Measurements from ENCODE around the gene PRKAR2B.

PRKAR2B gene

DNA sequence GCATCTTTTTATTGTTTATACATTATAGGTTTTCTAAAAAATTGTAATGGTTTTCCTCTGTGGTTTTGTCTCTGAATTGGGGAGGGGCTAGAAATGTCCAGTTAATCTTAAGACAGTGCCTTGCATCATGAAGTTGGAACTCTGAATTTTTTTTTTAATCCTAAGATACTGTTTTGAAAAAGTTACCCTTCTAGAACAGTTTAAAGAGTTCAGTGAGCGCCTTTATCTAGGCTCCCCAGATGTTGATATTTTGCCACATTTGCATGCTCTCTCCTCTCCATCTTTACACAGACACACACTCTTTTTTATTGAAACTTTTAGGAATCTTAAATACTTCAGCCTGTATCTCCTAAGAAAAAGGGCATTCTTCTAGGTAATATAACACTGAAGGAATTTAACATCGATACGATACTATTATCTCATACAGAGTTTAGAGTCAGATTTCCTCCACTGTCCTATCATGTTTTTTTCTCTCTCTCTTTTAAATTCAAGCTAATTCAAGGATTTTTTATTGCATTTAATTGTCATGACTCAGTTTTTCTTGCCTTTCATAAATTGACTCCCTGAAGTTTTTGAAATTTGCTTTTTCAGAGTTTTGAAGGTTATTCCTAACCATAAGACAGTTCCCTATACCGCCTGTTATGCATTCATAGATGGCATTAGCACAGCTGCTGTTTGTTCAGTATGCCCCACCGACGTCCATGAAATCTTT, 31.5 kb downstream of the PRKAR2B start:
- H3K4me3 ChIP-seq (ENCODE audit: low read length) = no peak overlapping the region
- H3K9me3 ChIP-seq (replicated peaks; ENCODE audit: low read length) = no peaks in the 10 kb centered on the region
- no peaks in the 10 kb centered on the region for H3K27me3 ChIP-seq (ENCODE audit: control insufficient read depth, insufficient read depth, low read length)
- no peaks in the 10 kb centered on the region for H3K36me3 ChIP-seq (ENCODE audit: insufficient read depth, low read length)
- no peaks in the 10 kb centered on the region for H3K4me1 ChIP-seq (ENCODE audit: control insufficient read depth, insufficient read depth, low read length)
- no peak overlapping the region for H3K4me2 ChIP-seq (ENCODE audit: low read length)
- no peak overlapping the region for H3K9ac ChIP-seq (ENCODE audit: low read depth, low read length)

DNA sequence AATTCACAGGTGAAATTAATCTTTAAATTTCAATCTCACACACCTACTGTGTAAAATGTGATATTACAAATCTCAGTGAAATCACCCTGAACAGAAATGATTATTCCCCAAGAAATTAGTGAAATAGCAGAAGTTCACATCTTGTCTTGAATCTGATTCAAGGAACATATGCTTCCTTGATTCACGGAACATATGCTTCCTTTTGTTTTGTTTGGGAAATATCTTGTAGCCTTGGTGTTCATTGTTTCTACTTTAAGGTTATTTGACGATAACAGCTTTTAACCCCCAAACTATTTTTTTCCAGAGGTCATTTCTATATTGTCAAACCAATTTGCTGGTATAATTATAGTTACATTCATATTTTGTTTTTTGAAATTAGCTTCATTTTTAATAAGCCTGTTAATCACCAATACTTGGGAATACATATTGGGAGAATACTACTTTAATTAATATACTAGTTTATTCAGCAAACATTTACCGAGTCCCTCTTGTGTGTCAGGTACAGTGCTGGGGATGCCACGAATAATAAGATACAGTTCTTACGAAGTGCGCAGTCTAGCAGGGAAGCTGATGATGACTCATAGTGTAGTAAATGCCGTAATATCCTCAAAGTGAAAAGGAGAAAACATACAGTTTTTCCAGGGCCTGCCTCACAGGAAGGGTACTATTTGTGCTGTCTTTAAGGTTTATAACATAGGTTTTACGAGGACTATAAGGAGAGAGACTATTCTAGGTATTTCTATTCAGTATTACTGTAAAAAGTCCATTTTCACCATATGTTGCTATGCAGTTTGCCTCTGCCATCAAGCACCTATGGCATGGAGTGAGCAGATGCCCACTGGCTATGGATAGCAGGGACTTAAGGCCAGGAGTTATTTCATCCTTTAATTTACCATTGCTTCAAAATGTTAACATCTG, 32.5 kb downstream of the PRKAR2B start:
- H3K4me2 ChIP-seq (ENCODE audit: low read length) = no peak overlapping the region

DNA sequence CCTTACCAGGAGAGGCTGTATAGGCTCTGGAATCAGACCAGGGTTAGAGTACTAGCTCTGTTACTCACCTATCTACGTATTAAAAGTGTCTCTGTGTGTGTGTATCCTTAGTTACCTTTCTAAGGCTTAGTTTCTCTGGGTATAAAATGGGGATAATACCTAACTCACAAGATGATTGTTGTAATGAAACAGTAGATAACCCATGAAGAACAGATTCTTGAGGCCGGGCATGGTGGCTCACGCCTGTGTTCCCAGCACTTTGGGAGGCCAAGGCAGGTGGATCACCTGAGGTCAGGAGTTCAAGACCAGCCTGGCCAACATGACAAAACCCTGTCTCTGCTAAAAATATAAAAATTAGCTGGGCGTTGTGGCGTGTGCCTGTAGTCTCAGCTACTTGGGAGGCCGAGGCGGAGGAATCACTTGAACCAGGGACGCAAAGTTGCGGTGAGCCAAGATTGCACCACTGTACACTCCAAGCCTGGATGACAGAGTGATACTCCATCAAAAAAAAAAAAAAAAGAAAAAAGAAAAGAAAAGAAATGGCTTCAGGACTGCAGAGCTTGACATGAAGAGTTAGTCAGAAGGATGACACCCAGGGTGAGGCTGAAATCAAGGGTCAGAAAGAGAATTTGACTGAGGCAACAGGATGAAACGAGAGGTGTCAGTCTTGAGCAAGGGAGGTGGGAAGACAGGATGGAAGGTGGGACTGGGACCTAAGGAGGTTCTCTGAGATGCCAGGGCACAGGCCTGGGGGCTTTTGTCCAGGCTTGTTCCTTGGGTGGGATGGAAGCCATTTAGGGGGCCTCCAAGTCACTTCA, 33.4 kb downstream of the PRKAR2B start:
- H3K9ac ChIP-seq (ENCODE audit: low read depth, low read length) = no peak overlapping the region
- no peaks in the 10 kb centered on the region for H3K4me1 ChIP-seq (ENCODE audit: control insufficient read depth, insufficient read depth, low read length)
- H3K36me3 ChIP-seq (ENCODE audit: insufficient read depth, low read length) = no peaks in the 10 kb centered on the region
- H3K27me3 ChIP-seq (ENCODE audit: control insufficient read depth, insufficient read depth, low read length) = no peaks in the 10 kb centered on the region
- H3K9me3 ChIP-seq (replicated peaks; ENCODE audit: low read length) = no peaks in the 10 kb centered on the region
- H3K4me3 ChIP-seq (ENCODE audit: low read length) = no peak overlapping the region
- H3K4me2 ChIP-seq (ENCODE audit: low read length) = no peak overlapping the region

More for the DNA sequence above, 32.5 kb downstream of the PRKAR2B start:
- H3K36me3 ChIP-seq (ENCODE audit: insufficient read depth, low read length) = no peaks in the 10 kb centered on the region
- H3K9me3 ChIP-seq (replicated peaks; ENCODE audit: low read length) = no peaks in the 10 kb centered on the region
- H3K9ac ChIP-seq (ENCODE audit: low read depth, low read length) = no peak overlapping the region
- no peaks in the 10 kb centered on the region for H3K4me1 ChIP-seq (ENCODE audit: control insufficient read depth, insufficient read depth, low read length)
- H3K4me3 ChIP-seq (ENCODE audit: low read length) = no peak overlapping the region
- H3K27me3 ChIP-seq (ENCODE audit: control insufficient read depth, insufficient read depth, low read length) = no peaks in the 10 kb centered on the region

DNA sequence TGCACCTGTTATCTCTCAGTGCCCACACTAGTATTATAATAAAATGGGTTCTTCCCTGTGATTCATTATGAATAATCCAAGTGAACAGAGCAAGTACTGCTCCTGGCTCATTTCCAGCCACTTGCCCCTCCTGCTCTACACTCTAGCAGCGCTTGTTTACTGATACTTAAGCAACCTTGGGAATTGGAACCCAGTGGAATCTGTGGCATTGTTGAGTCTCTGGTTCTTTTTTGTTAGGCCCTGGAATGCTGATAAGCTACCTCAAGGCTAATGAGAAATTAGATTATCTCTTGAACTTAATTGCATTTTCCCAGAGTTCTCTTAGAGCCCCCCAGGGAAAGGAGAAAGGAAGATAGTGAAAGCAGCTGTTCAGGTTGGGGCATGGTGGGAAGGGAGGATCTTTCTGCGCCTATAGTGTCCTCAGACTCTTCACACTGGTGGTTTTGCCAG, 34.0 kb downstream of the PRKAR2B start:
- H3K4me1 ChIP-seq (ENCODE audit: control insufficient read depth, insufficient read depth, low read length) = no peaks in the 10 kb centered on the region
- H3K9me3 ChIP-seq (replicated peaks; ENCODE audit: low read length) = no peaks in the 10 kb centered on the region
- no peaks in the 10 kb centered on the region for H3K27me3 ChIP-seq (ENCODE audit: control insufficient read depth, insufficient read depth, low read length)
- no peak overlapping the region for H3K9ac ChIP-seq (ENCODE audit: low read depth, low read length)
- no peak overlapping the region for H3K4me3 ChIP-seq (ENCODE audit: low read length)
- H3K36me3 ChIP-seq (ENCODE audit: insufficient read depth, low read length) = no peaks in the 10 kb centered on the region
- no peak overlapping the region for H3K4me2 ChIP-seq (ENCODE audit: low read length)

DNA sequence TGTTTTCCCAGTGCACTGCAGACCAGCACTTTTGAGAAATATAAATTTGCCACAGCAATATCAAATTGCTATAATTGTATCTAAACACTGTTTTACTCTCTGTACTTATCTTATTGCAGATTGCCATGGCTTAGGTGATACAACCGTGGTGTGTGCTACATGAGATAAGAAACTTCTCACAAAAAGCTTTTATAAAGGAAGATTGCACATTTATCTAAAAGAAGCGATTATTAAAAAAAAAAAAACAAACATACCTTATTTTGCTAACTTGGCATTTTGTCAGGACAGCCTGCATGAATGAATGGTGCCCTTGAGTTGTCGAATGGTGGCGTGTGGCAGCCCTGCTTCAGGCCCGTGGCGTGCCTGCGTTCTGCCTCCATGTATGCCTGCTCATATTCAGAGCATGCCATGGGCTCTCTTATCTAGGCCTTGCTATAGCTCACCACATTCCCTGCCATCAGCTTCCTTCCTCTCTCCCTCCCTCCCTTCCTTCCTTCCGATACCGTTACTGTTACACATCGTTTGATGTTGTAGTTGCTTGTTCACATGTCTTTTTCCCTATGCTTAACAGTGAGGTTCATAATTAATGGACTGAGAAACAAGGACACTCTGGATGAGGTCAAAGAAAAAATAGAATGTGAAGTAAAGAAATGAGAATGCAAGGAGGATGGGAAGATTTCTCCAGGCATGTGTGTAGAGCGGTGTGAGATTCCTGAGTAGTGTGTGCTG, 34.9 kb downstream of the PRKAR2B start:
- no peak overlapping the region for H3K9ac ChIP-seq (ENCODE audit: low read depth, low read length)
- H3K36me3 ChIP-seq (ENCODE audit: insufficient read depth, low read length) = no peaks in the 10 kb centered on the region
- no peak overlapping the region for H3K4me2 ChIP-seq (ENCODE audit: low read length)
- H3K27me3 ChIP-seq (ENCODE audit: control insufficient read depth, insufficient read depth, low read length) = no peaks in the 10 kb centered on the region
- H3K4me3 ChIP-seq (ENCODE audit: low read length) = no peak overlapping the region
- H3K9me3 ChIP-seq (replicated peaks; ENCODE audit: low read length) = no peaks in the 10 kb centered on the region
- no peaks in the 10 kb centered on the region for H3K4me1 ChIP-seq (ENCODE audit: control insufficient read depth, insufficient read depth, low read length)

DNA sequence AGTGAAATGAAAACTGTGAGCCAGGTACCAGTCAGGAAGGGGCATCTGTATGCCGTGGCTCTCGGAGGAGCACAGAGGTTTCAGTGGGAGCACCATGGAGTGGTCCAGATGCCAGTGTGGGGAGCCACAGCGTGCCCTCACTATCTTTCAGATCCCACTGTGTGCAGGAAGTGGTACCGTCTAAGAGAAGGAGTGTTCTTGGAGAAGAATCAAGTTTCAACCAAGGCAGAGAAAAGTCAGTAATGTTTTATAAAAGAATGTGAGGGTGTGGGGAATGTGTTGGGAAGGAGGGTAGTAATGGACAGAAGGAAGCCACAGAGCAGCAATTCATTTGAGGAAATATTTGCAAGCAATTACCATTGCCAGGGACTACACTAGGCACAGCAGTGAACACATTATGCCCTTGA, 35.6 kb downstream of the PRKAR2B start:
- H3K4me3 ChIP-seq (ENCODE audit: low read length) = no peak overlapping the region
- no peak overlapping the region for H3K4me2 ChIP-seq (ENCODE audit: low read length)
- H3K4me1 ChIP-seq (ENCODE audit: control insufficient read depth, insufficient read depth, low read length) = no peaks in the 10 kb centered on the region
- no peaks in the 10 kb centered on the region for H3K9me3 ChIP-seq (replicated peaks; ENCODE audit: low read length)
- no peaks in the 10 kb centered on the region for H3K36me3 ChIP-seq (ENCODE audit: insufficient read depth, low read length)
- H3K27me3 ChIP-seq (ENCODE audit: control insufficient read depth, insufficient read depth, low read length) = no peaks in the 10 kb centered on the region
- no peak overlapping the region for H3K9ac ChIP-seq (ENCODE audit: low read depth, low read length)

DNA sequence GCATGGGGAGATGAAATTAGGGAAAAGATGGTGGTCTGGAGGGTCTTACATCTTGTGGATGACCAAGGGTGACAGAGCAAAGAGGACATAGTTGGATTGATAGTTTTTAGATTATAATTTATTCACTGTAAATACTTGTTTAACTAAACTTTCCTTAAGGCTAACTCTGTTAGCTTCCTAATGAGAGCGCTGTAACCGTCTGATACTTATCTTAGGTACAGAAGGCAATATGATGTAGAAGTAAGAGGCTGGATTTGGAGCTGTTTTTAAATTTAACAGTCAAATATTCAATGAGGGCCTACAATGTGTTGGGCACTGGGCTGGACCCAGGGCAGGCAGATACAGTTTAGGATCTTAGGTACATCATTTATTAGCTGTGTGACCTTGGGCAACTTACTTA, 36.0 kb downstream of the PRKAR2B start:
- Histone ChIP-seq H3K9ac (ENCODE audit: low read depth, low read length) (no peak overlapping the region), H3K27me3 (ENCODE audit: control insufficient read depth, insufficient read depth, low read length) (no peaks in the 10 kb centered on the region), H3K4me1 (ENCODE audit: control insufficient read depth, insufficient read depth, low read length) (no peaks in the 10 kb centered on the region), H3K9me3 (replicated peaks; ENCODE audit: low read length) (no peaks in the 10 kb centered on the region), H3K4me3 (ENCODE audit: low read length) (no peak overlapping the region), H3K4me2 (ENCODE audit: low read length) (no peak overlapping the region), H3K36me3 (ENCODE audit: insufficient read depth, low read length) (no peaks in the 10 kb centered on the region)

DNA sequence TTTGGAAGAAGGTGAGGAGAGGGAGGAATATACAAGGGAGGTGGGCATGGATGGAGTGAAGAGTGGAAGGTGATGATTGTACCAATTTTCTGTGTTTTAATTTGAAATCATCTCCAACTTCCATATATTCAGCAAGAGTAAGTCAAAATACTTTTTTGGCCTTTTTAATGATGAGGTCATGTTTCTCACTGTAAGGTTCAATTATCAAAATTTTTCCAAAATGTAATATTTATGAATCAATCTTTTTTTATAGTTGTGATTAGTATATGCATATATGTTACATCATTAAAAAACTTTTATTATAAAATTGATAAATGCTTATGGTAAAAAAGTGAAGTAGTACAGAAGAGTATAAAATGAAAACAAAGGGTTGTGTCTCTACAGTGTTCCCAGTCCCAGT, 40.7 kb downstream of the PRKAR2B start:
- no peaks in the 10 kb centered on the region for H3K9me3 ChIP-seq (replicated peaks; ENCODE audit: low read length)
- H3K4me2 ChIP-seq (ENCODE audit: low read length) = no peak overlapping the region
- no peaks in the 10 kb centered on the region for H3K4me1 ChIP-seq (ENCODE audit: control insufficient read depth, insufficient read depth, low read length)
- H3K36me3 ChIP-seq (ENCODE audit: insufficient read depth, low read length) = no peaks in the 10 kb centered on the region
- no peak overlapping the region for H3K9ac ChIP-seq (ENCODE audit: low read depth, low read length)
- H3K4me3 ChIP-seq (ENCODE audit: low read length) = no peak overlapping the region
- H3K27me3 ChIP-seq (ENCODE audit: control insufficient read depth, insufficient read depth, low read length) = no peaks in the 10 kb centered on the region

DNA sequence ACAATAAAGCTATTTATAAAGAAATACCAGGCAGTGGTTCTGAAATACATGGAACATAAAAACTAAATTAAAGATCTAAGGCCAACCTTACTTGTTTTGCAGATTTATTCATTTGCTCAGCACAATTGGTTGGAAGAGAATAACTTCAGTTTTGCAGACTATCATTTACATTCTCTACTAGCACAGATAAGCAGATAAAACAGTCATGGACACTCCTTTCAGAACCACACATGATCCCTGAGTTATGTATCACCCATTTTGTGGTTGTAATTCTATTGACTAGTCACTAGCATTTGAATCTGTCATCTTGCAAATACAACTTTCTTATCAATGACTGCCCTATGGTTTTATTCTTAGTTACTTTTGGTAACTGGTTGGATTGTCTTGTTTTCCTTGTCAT, 45.1 kb downstream of the PRKAR2B start:
- no peaks in the 10 kb centered on the region for H3K36me3 ChIP-seq (ENCODE audit: insufficient read depth, low read length)
- no peaks in the 10 kb centered on the region for H3K27me3 ChIP-seq (ENCODE audit: control insufficient read depth, insufficient read depth, low read length)
- H3K4me1 ChIP-seq (ENCODE audit: control insufficient read depth, insufficient read depth, low read length) = no peaks in the 10 kb centered on the region
- H3K4me3 ChIP-seq (ENCODE audit: low read length) = no peak overlapping the region
- no peaks in the 10 kb centered on the region for H3K9me3 ChIP-seq (replicated peaks; ENCODE audit: low read length)
- no peak overlapping the region for H3K4me2 ChIP-seq (ENCODE audit: low read length)
- no peak overlapping the region for H3K9ac ChIP-seq (ENCODE audit: low read depth, low read length)

DNA sequence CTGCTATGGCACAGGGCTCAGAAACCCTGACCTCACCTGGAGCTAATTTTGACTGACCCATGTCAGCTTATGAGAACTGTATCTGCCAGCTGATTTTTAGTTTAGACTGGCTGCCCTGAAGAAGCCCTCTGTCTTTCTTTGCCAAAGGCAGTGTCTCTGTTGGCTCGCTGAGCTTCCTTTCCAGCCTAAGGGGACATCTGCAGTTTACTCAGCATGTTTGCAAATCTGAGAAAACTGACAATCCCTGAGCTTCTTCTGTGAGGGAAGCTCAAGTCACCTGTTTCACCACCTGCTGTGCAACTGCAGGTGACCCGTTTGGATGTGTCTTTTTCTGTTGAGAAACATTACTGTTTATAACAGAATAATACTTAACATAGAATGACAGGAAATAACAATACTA, 46.0 kb downstream of the PRKAR2B start:
- no peak overlapping the region for H3K4me2 ChIP-seq (ENCODE audit: low read length)
- H3K4me1 ChIP-seq (ENCODE audit: control insufficient read depth, insufficient read depth, low read length) = no peaks in the 10 kb centered on the region
- H3K27me3 ChIP-seq (ENCODE audit: control insufficient read depth, insufficient read depth, low read length) = no peaks in the 10 kb centered on the region
- no peak overlapping the region for H3K4me3 ChIP-seq (ENCODE audit: low read length)
- no peaks in the 10 kb centered on the region for H3K36me3 ChIP-seq (ENCODE audit: insufficient read depth, low read length)
- H3K9me3 ChIP-seq (replicated peaks; ENCODE audit: low read length) = no peaks in the 10 kb centered on the region
- no peak overlapping the region for H3K9ac ChIP-seq (ENCODE audit: low read depth, low read length)

DNA sequence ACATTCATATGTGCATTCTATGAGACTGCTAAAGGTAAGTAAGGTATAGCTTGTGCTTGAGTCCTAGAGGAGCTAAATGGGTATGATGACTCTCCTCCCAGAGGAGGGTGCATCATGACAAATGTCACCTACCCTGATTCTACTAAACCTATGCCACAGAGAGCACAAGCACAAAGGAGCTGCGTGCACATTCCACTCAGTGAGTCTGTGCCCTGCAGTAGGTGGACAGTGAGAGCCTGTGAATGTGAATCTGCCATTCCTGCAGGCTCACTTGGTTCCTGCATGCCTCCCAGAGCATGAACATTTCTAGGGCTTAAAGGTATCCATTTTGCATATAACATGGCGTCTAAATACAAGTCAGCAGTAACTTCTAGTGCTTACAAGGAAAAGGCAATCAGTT, 46.8 kb downstream of the PRKAR2B start:
- Histone ChIP-seq H3K27me3 (ENCODE audit: control insufficient read depth, insufficient read depth, low read length) (no peaks in the 10 kb centered on the region), H3K4me3 (ENCODE audit: low read length) (no peak overlapping the region), H3K36me3 (ENCODE audit: insufficient read depth, low read length) (no peaks in the 10 kb centered on the region), H3K9me3 (replicated peaks; ENCODE audit: low read length) (no peaks in the 10 kb centered on the region), H3K4me1 (ENCODE audit: control insufficient read depth, insufficient read depth, low read length) (no peaks in the 10 kb centered on the region), H3K9ac (ENCODE audit: low read depth, low read length) (no peak overlapping the region), H3K4me2 (ENCODE audit: low read length) (no peak overlapping the region)
